A673 (cell line): ENCODE results near the gene ATRNL1. TPM values are rescaled to one million over a fixed set of nuclear protein-coding genes. Genes with fewer than 3 reads are reported as not detected.
A peak's percentile ranks its signal among the peaks of the same experiment; 100 is the strongest.

ENCODE experiments used
- BruUV-seq: library from RNA; stranded (reverse); fragments of 400-500 nt; replicated peaks from 2 replicates; lab custom pipeline; 2021; lab: Mats Ljungman, UMichigan
- CTCF ChIA-PET: fragments of 300-600 bp; sonication (Branson Sonifier 250); formaldehyde crosslinking; loops from one replicate; lab custom pipeline; 2022; ENCODE audit warnings: antibody characterized with exemption; lab: Charles Lee
- POLR2A ChIA-PET: fragments of 300-600 bp; sonication (Branson Sonifier 250); formaldehyde crosslinking; loops from one replicate; lab custom pipeline; 2022; ENCODE audit warnings: antibody characterized with exemption; ENCODE audit not compliant: low non-redundant PET; lab: Charles Lee
- DNase-seq: peaks from one replicate; pipeline ENCODE4 v3.0.0-alpha.2; 2015; ENCODE audit warnings: low spot score
- H3K27ac ChIP-seq: fragments of 200-600 bp; sonication (generic); 2 replicates; pipeline ENCODE4 v1.5.1; 2016; ENCODE audit warnings: mixed run types, low read depth, mild to moderate bottlenecking, mixed read lengths, antibody characterized with exemption, low read length; ENCODE audit not compliant: poor library complexity, severe bottlenecking
- H3K27me3 ChIP-seq: fragments of 200-600 bp; sonication (generic); replicated peaks from 2 replicates; pipeline ENCODE4 v1.6.1; 2017; ENCODE audit warnings: mixed run types, low read depth, mild to moderate bottlenecking, mixed read lengths, antibody characterized with exemption, low read length; ENCODE audit not compliant: insufficient read depth, poor library complexity
- H3K36me3 ChIP-seq: fragments of 200-600 bp; sonication (generic); 2 replicates; pipeline ENCODE4 v1.6.1; 2016; ENCODE audit warnings: mixed run types, mild to moderate bottlenecking, mixed read lengths, antibody characterized with exemption, low read length; ENCODE audit not compliant: insufficient read depth, poor library complexity, severe bottlenecking
- H3K4me1 ChIP-seq: fragments of 200-600 bp; sonication (generic); 2 replicates; pipeline ENCODE4 v1.6.1; 2017; ENCODE audit warnings: mixed run types, mild to moderate bottlenecking, mixed read lengths, antibody characterized with exemption, low read length; ENCODE audit not compliant: insufficient read depth, poor library complexity, severe bottlenecking
- H3K4me3 ChIP-seq: fragments of 200-600 bp; sonication (generic); 2 replicates; pipeline ENCODE4 v1.5.1; 2016; ENCODE audit warnings: low read depth, mixed run types, mild to moderate bottlenecking, mixed read lengths, low read length; ENCODE audit not compliant: poor library complexity, severe bottlenecking
- H3K9me3 ChIP-seq: fragments of 200-600 bp; sonication (generic); 2 replicates; pipeline ENCODE4 v1.6.1; 2016; ENCODE audit warnings: mixed run types, low read depth, mild to moderate bottlenecking, mixed read lengths, antibody characterized with exemption, low read length; ENCODE audit not compliant: poor library complexity, severe bottlenecking
- EZH2 ChIP-seq: fragments of 200-600 bp; sonication (generic); IDR thresholded peaks from 2 replicates; pipeline ENCODE4 v1.6.1; 2017; ENCODE audit warnings: borderline replicate concordance, low read depth, mild to moderate bottlenecking, mixed read lengths, antibody characterized with exemption, low read length; ENCODE audit not compliant: poor library complexity, severe bottlenecking
- intact Hi-C: fragments of 100-400 bp; cut with micrococcal nuclease; formaldehyde crosslinking; loops from one replicate; pipeline ENCODE4 v1.10.0; 2022; ENCODE audit not compliant: unreplicated experiment
- total RNA-seq: library from RNA; stranded (reverse); gene quantifications from 2 replicates; pipeline ENCODE4 v1.2.3, GENCODE V29; 2021
- TF ChIP-seq, protein P1 (sequence below): fragments of 300-800, 200-600 bp; sonication (generic); conservative IDR thresholded peaks from 2 replicates; pipeline ENCODE4 v1.5.1; 2017; ENCODE audit warnings: low read depth, mild to moderate bottlenecking, antibody characterized with exemption, low read length, moderate library complexity, mixed read lengths

ATRNL1 gene
- total RNA-seq, 1 experiment from 2014 or later, result 3.0 TPM

DNA sequence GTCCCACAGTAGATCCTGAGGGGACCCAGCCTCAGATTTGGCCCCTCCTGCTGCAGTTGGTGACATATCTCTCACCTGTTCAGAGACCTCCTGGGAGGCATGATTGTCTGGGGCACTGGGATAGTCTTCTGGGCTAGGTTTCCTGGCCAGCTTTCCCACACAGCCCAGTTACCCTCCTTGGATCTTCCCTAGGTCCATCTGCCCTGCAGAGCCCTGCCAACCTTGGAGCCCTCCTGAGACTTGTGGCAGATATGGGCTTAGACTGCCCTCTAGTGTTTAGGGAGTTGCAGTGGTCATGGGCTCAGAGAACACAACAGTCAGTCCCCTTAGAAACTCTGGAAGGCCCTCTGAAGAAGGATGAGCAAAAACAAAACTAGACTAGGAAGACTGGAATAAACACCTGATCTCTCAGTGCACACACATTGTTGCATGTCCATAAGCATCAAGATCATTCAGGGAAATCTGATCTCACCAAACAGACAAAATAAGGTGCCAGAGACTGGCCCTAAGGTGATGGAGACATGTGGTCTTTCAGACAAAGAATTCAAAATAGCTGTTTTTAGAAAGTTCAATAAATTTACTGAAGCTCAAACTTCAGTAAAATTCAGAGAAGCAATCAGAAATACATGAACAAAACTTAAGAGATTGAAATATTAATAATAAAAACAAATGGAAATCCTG is 324.6 kb downstream of the ATRNL1 start:
- BruUV-seq, result no TSS peak
- Histone ChIP-seq H3K27ac (no peak overlapping the region), H3K4me3 (no peak overlapping the region), H3K9me3 (no peaks in the 10 kb centered on the region), H3K4me1 (no peaks in the 10 kb centered on the region), H3K36me3 (no peaks in the 10 kb centered on the region), H3K27me3 (no peaks in the 10 kb centered on the region)
- intact Hi-C loops, result loop anchor here (1.0 to 10.0 kb wide), 5 partner anchors 63 to 1105 kb away; no protein-coding TSS in a partner anchor
- POLR2A ChIA-PET, result no interaction called here
- CTCF ChIA-PET, result no interaction called here
- DNase-seq, result peak; percentile 74
- TF ChIP-seq, protein P1, sequence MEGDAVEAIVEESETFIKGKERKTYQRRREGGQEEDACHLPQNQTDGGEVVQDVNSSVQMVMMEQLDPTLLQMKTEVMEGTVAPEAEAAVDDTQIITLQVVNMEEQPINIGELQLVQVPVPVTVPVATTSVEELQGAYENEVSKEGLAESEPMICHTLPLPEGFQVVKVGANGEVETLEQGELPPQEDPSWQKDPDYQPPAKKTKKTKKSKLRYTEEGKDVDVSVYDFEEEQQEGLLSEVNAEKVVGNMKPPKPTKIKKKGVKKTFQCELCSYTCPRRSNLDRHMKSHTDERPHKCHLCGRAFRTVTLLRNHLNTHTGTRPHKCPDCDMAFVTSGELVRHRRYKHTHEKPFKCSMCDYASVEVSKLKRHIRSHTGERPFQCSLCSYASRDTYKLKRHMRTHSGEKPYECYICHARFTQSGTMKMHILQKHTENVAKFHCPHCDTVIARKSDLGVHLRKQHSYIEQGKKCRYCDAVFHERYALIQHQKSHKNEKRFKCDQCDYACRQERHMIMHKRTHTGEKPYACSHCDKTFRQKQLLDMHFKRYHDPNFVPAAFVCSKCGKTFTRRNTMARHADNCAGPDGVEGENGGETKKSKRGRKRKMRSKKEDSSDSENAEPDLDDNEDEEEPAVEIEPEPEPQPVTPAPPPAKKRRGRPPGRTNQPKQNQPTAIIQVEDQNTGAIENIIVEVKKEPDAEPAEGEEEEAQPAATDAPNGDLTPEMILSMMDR, result peak; percentile 73
- TF ChIP-seq EZH2, result no peak

DNA sequence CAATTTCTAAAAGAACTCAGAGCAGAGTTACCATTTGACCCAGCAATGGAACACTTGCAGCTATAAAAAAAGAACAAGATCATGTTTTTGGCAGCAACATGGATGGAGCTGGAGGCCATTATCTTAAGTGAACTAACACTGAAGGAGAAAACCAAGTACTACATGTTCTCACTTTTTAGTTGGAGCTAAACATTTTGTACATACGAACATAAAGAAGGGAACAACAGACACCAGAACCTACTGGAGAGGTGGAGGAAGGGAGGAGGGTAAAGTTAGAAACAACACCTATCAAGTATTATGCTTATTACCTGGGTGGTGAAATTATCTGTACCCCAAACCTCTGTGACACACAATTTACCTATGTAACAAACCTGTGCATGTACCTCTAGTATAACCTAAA is 329.5 kb downstream of the ATRNL1 start:
- Histone ChIP-seq H3K9me3 (no peaks in the 10 kb centered on the region), H3K27ac (no peak overlapping the region), H3K4me3 (no peak overlapping the region), H3K27me3 (peaks cover 14% of the 10 kb centered on the region), H3K36me3 (no peaks in the 10 kb centered on the region), H3K4me1 (no peaks in the 10 kb centered on the region)
- ChIA-PET POLR2A (no interaction called here), CTCF (no interaction called here)
- no peak for DNase-seq
- intact Hi-C loops, result no loop called here
- no TSS peak for BruUV-seq
- TF ChIP-seq, protein P1, result no peak
- no peak for TF ChIP-seq EZH2

DNA sequence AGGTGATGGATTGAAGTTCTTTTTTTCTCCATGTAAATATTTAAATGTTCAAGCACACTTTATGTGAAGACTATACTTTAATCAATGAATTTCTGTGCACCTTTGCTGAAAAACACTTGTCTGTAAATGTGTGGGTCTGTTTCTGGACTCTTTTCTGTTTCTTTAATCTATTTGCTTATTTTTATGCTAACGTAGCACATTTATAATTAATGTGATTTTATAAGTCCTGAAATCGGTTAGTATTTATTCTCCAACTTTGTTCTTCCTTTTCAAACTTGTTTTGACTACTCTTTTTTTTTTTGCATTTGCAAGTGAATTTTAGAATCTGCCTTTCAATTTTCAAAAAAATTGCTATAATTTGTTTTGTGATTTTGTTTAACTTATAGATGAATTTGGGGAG is 334.4 kb downstream of the ATRNL1 start:
- no peak for DNase-seq
- POLR2A ChIA-PET, result no interaction called here
- TF ChIP-seq, protein P1, result no peak
- TF ChIP-seq EZH2, result no peak
- BruUV-seq, result no TSS peak
- H3K27ac ChIP-seq, result no peak overlapping the region
- CTCF ChIA-PET, result no interaction called here
- H3K36me3 ChIP-seq, result no peaks in the 10 kb centered on the region
- H3K9me3 ChIP-seq, result no peaks in the 10 kb centered on the region
- H3K27me3 ChIP-seq, result peaks cover 14% of the 10 kb centered on the region
- no peak overlapping the region for H3K4me3 ChIP-seq
- no peaks in the 10 kb centered on the region for H3K4me1 ChIP-seq
- intact Hi-C loops, result loop anchor here (2.0 kb wide), 1 partner anchor 959 kb away; no protein-coding TSS in a partner anchor
